Body of pancreas (tissue), 4 donors: ENCODE results near the gene DYDC2. TPM values are rescaled to one million over a fixed set of nuclear protein-coding genes. Genes with fewer than 3 reads are reported as not detected.

ENCODE experiments used
- ATAC-seq: fragments of 150-250 bp; one replicate; pipeline ENCODE4 v1.9.1; 2016
- DNase-seq, 4 donors: peaks; one replicate each; pipeline ENCODE4 v3.0.0-alpha.2; 2019
- H3K27ac ChIP-seq, 4 donors: fragments of 200-600 bp; sonication (generic); 1 replicate in 3 of 4; 2 replicates in 1 of 4; pipeline versions ENCODE4 v1.5.1 to v1.6.1; 2016 to 2019; ENCODE audit warnings: mild to moderate bottlenecking in 1 of 4, mixed read lengths in 1 of 4, moderate library complexity in 1 of 4
- H3K27me3 ChIP-seq, 2 donors: fragments of 200-600 bp; sonication (generic); one replicate each; pipeline ENCODE4 v1.6.0; 2016; ENCODE audit warnings: mild to moderate bottlenecking in 1 of 2
- H3K36me3 ChIP-seq, 2 donors: fragments of 200-600 bp; sonication (generic); replicated peaks in 1 of 2; 2 replicates each; pipeline ENCODE4 v1.5.1; 2016; ENCODE audit warnings: low read depth in 2 of 2; ENCODE audit not compliant: insufficient read depth in 1 of 2
- H3K4me1 ChIP-seq: fragments of 200-600 bp; sonication (generic); one replicate; pipeline ENCODE4 v1.6.0; 2016
- H3K4me3 ChIP-seq, 2 donors: fragments of 200-600 bp; sonication (generic); 1 replicate in 1 of 2; 2 replicates in 1 of 2; pipeline ENCODE4 v1.5.1; 2016 to 2019
- H3K9me3 ChIP-seq, 3 donors: fragments of 200-600 bp; sonication (generic); 1 replicate in 2 of 3; 2 replicates in 1 of 3; pipeline ENCODE4 v1.5.1; 2016
- POLR2A ChIP-seq, 3 donors: fragments of 450-650 bp; IDR thresholded peaks; one replicate each; pipeline ENCODE4 v1.6.1; 2016; ENCODE audit warnings: antibody characterized with exemption in 3 of 3, mild to moderate bottlenecking in 2 of 3
- WGBS, 2 donors: methylation state at CpG; one replicate each; pipeline ENCODE4 v1.1.5; 2017; 5-methylcytosine and 5-hydroxymethylcytosine counted together
- intact Hi-C: fragments of 100-400 bp; cut with DNase I; formaldehyde crosslinking; loops from one replicate; pipeline ENCODE4 v1.15.1; 2023
- total RNA-seq, 2 donors: library from RNA; depleted of rRNA; stranded (reverse); fragments of >200 nt; gene quantifications; one replicate each; pipeline ENCODE4 v1.1.0, GENCODE V29; 2016
- TF ChIP-seq, protein P1 (sequence below), 7 experiments: fragments of 450-650 bp in 4 of 7; fragments of 200-600 bp in 3 of 7; sonication (generic) in 3 of 7; IDR thresholded peaks; one replicate each; pipeline ENCODE4 v1.5.1; 2016 to 2019; ENCODE audit warnings: antibody characterized with exemption in 7 of 7

The DYDC2 gene
- total RNA-seq, 2 donors from 2014 or later, result not detected

DNA sequence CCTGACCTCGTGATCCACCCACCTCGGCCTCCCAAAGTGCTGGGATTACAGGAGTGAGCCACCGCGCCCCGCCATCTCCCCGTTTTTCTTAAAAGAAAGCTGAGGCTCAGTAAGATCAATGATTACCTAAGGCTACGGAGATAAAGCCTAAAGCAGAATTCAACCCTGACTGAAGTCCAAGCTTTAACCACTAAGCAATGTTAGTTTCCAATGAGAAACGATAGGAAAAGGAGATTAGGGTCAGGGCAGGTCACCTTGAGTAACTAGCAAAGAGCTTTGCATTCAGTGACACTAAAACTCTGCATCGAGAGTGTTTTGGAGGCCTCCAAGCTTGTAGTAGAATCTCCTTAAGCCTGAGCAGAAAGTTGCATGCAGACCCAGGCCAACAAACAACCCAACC, 34.2 kb downstream of the DYDC2 start:
- intact Hi-C loops, result no loop called here
- ATAC-seq (no peak), DNase-seq (no peak)
- Histone ChIP-seq H3K4me1 (no peaks in the 10 kb centered on the region), H3K4me3 (no peak overlapping the region), H3K27me3 (no peaks in the 10 kb centered on the region), H3K27ac (no peak overlapping the region), H3K36me3 (no peaks in the 10 kb centered on the region), H3K9me3 (no peaks in the 10 kb centered on the region)
- WGBS, 2 donors, result 59 to 75% methylated on average over 9 of the region's 9 CpGs
- TF ChIP-seq, protein P1, sequence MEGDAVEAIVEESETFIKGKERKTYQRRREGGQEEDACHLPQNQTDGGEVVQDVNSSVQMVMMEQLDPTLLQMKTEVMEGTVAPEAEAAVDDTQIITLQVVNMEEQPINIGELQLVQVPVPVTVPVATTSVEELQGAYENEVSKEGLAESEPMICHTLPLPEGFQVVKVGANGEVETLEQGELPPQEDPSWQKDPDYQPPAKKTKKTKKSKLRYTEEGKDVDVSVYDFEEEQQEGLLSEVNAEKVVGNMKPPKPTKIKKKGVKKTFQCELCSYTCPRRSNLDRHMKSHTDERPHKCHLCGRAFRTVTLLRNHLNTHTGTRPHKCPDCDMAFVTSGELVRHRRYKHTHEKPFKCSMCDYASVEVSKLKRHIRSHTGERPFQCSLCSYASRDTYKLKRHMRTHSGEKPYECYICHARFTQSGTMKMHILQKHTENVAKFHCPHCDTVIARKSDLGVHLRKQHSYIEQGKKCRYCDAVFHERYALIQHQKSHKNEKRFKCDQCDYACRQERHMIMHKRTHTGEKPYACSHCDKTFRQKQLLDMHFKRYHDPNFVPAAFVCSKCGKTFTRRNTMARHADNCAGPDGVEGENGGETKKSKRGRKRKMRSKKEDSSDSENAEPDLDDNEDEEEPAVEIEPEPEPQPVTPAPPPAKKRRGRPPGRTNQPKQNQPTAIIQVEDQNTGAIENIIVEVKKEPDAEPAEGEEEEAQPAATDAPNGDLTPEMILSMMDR (IDR thresholded peaks at IDR 0.05), result no peak
- no peak for TF ChIP-seq POLR2A (IDR thresholded peaks at IDR 0.05)

DNA sequence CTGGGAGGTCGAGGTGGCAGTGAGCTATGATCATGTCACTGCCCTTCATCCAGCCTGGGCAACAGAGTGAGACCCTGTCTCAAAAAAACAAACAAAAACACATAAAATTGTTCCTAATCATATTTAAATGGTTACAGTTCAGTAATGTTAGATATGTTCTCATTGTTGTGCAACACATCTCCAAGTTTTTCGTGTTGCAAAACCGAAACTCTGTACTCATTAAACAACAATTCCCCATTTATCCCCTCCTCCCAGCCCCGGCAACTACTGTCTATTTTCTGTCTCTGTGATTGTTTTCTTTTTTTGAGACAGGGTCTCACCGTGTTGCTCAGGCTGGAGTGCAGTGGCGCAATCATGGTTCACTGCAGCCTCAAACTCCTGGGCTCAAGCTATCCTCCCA, 35.7 kb downstream of the DYDC2 start:
- intact Hi-C loops, result no loop called here
- no peaks in the 10 kb centered on the region for H3K27me3 ChIP-seq
- H3K27ac ChIP-seq, result no peak overlapping the region
- 80 to 88% methylated on average over 6 of the region's 6 CpGs for WGBS, 2 donors
- no peaks in the 10 kb centered on the region for H3K9me3 ChIP-seq
- TF ChIP-seq, protein P1 (IDR thresholded peaks at IDR 0.05), result no peak
- TF ChIP-seq POLR2A (IDR thresholded peaks at IDR 0.05), result no peak
- no peaks in the 10 kb centered on the region for H3K36me3 ChIP-seq
- ATAC-seq (no peak), DNase-seq (no peak)
- H3K4me3 ChIP-seq, result no peak overlapping the region
- H3K4me1 ChIP-seq, result no peaks in the 10 kb centered on the region

- Histone ChIP-seq H3K9me3 (no peaks in the 10 kb centered on the region), H3K27ac (no peak overlapping the region), H3K27me3 (no peaks in the 10 kb centered on the region), H3K4me1 (no peaks in the 10 kb centered on the region), H3K4me3 (no peak overlapping the region), H3K36me3 (no peaks in the 10 kb centered on the region)
- 71 to 74% methylated on average over 2 of the region's 2 CpGs for WGBS, 2 donors
- intact Hi-C loops, result no loop called here
- ATAC-seq (no peak), DNase-seq (no peak)
- no peak for TF ChIP-seq POLR2A (IDR thresholded peaks at IDR 0.05)
- TF ChIP-seq, protein P1 (IDR thresholded peaks at IDR 0.05), result no peak
These were observed 37.9 kb downstream of the DYDC2 start for GRCh38 chr10:80394358-80394916.

DNA sequence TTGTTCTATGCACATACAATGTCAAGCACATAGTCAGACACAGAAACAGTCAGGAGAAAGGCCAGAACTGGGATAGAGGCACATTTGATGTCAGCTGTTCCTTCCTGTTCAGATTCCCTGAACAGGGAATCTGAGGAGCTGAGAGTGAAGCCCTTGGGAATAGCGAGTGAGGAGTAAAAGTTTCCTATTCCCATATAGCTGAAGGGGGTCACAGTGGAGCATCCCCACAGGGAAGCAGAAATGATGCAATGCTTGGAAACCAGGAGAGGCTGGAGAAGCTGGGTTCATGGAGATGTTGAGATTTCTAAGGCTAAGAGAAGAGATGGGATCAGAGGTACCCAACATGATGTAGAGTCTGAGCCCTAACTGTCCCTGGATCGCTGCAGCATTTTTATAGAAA, 40.4 kb downstream of the DYDC2 start:
- Histone ChIP-seq H3K4me3 (no peak overlapping the region), H3K36me3 (no peaks in the 10 kb centered on the region), H3K27me3 (no peaks in the 10 kb centered on the region), H3K9me3 (no peaks in the 10 kb centered on the region), H3K27ac (no peak overlapping the region), H3K4me1 (no peaks in the 10 kb centered on the region)
- TF ChIP-seq POLR2A (IDR thresholded peaks at IDR 0.05), result no peak
- TF ChIP-seq, protein P1 (IDR thresholded peaks at IDR 0.05), result no peak
- WGBS, 2 donors, result 87 to 90% methylated on average over 2 of the region's 2 CpGs
- ATAC-seq, result no peak
- intact Hi-C loops, result no loop called here
- DNase-seq, result no peak

GRCh38 chr10:80400136-80400804, 43.7 kb downstream of the DYDC2 start:
- H3K27ac ChIP-seq, result no peak overlapping the region
- ATAC-seq (no peak), DNase-seq (no peak)
- no peaks in the 10 kb centered on the region for H3K9me3 ChIP-seq
- intact Hi-C loops, result no loop called here
- TF ChIP-seq, protein P1 (IDR thresholded peaks at IDR 0.05), result no peak
- no peak for TF ChIP-seq POLR2A (IDR thresholded peaks at IDR 0.05)
- H3K4me3 ChIP-seq, result no peak overlapping the region
- no peaks in the 10 kb centered on the region for H3K4me1 ChIP-seq
- no peaks in the 10 kb centered on the region for H3K27me3 ChIP-seq
- 66 to 70% methylated on average over 8 of the region's 8 CpGs for WGBS, 2 donors
- H3K36me3 ChIP-seq, result no peaks in the 10 kb centered on the region
